Pancreas (tissue), 10 donors: ENCODE measurements around the gene TAF1B. TPM values are rescaled to one million over a fixed set of nuclear protein-coding genes. Genes with fewer than 3 reads are reported as not detected.
A peak's percentile ranks its signal among the peaks of the same experiment; 100 is the strongest.

Experiments used
- ATAC-seq, 4 donors: fragments of 200-7000 bp; cut with Tn5 transposase; one replicate each; pipeline versions ENCODE4 v1.8.0 to v1.9.1; 2020; ENCODE audit warnings: mild to moderate bottlenecking in 4 of 4, moderate library complexity in 4 of 4
- DNase-seq, 6 donors: peaks; one replicate each; pipeline ENCODE4 v3.0.0-alpha.2; 2020
- FAIRE-seq: peaks from 2 replicates; lab custom pipeline; 2012; peaks lifted over from hg19 to GRCh38; lab: Jason Lieb, UNC
- H3K27ac ChIP-seq, 4 donors: fragments of 200-600 bp; sonication (generic); 1 replicate in 3 of 4; 2 replicates in 1 of 4; pipeline versions ENCODE4 v1.5.0 to v1.8.0; 2020
- H3K27me3 ChIP-seq, 4 donors: fragments of 200-600 bp; one replicate each; pipeline ENCODE4 v1.8.0; 2021
- H3K36me3 ChIP-seq, 3 donors: fragments of 200-600 bp; sonication (generic) in 1 of 3; one replicate each; pipeline versions ENCODE4 v1.5.0 to v1.8.0; 2020 to 2021
- H3K4me1 ChIP-seq, 3 donors: fragments of 200-600 bp; one replicate each; pipeline ENCODE4 v1.8.0; 2021
- H3K4me3 ChIP-seq, 4 donors: fragments of 200-600 bp; sonication (generic) in 2 of 4; one replicate each; pipeline versions ENCODE4 v1.5.0 to v1.8.0; 2020 to 2021
- H3K9me3 ChIP-seq, 4 donors: fragments of 200-600 bp; one replicate each; pipeline ENCODE4 v1.8.0; 2021
- CTCF ChIP-seq, 4 donors: fragments of 200-600 bp; sonication (generic) in 3 of 4; IDR thresholded peaks; one replicate each; pipeline versions ENCODE4 v1.5.0 to v1.8.0; 2021; ENCODE audit warnings: antibody characterized with exemption in 4 of 4
- WGBS, 2 donors: extraction: QIAGEN DNeasy Blood & Tissue Kit; methylation state at CpG; one replicate each; pipeline ENCODE4 v1.1.7; 2013; 5-methylcytosine and 5-hydroxymethylcytosine counted together
- intact Hi-C, 3 donors: fragments of 100-400 bp; cut with DNase I; formaldehyde crosslinking; loops; one replicate each; pipeline versions ENCODE4 v1.11.1 to v1.14.2; 2022
- polyA plus RNA-seq, 2 donors: library from polyadenylated mRNA; stranded (reverse); fragments of 200-250 nt; gene quantifications; one replicate each; pipeline ENCODE4 v1.2.3, GENCODE V29; 2013
- total RNA-seq, 6 donors: library from RNA; stranded (reverse); fragmentation: NEBNext Ultra II Directional in 4 of 6; extraction: Animal tissue kit (Norgen Biotek cat#: 25700) in 4 of 6; gene quantifications; one replicate each; pipeline versions ENCODE4 v1.2.1 to v1.2.4, GENCODE V29; 2021 to 2023
- donor health status: healthy with polysubstance abuse.
- donor health status: DM: no; HTN: no; CAD: no; lungs with moderate emphysema.
- donor health status: DM: no; HTN: no; CAD: no.
- donor health status: control.
- donor health status: control.
- donor health status: Bipolar disorder and iron deficiency.
- donor health status: DM: yes; HTN: yes; CAD: no.
- donor health status: DM: no; HTN: no; CAD: no.
- donor health status: DM: no; HTN: no; CAD: no.
- donor health status: DM: yes; HTN: yes; CAD: no.

The TAF1B gene
- total and polyA plus RNA-seq, 8 donors, result 2.3 to 11.4 (median 5.8) TPM

GRCh38 chr2:9807555-9808305 is 35.5 kb upstream of the TAF1B start:
- no peaks in the 10 kb centered on the region for H3K36me3 ChIP-seq
- no peak for FAIRE-seq
- no peak for ATAC-seq

GRCh38 chr2:9808334-9809063 is 34.8 kb upstream of the TAF1B start:
- peak in 1 of 4 donors; percentile 4 for ATAC-seq
- no peaks in the 10 kb centered on the region for H3K9me3 ChIP-seq
- WGBS, 2 donors, result 62 to 68% methylated on average over 16 to 19 of the region's 19 CpGs
- no peak overlapping the region for H3K4me3 ChIP-seq
- intact Hi-C loops, result loop anchor here in 2 of 3 donors (10.0 kb wide), 2 partner anchors 136 to 246 kb away; no protein-coding TSS in a partner anchor
- no peak for TF ChIP-seq CTCF (IDR thresholded peaks at IDR 0.05)
- H3K36me3 ChIP-seq, result no peaks in the 10 kb centered on the region
- no peaks in the 10 kb centered on the region for H3K27me3 ChIP-seq
- no peak for FAIRE-seq
- peaks cover 0 to 8% (median 2%) of the 10 kb centered on the region in 3 donors for H3K4me1 ChIP-seq
- H3K27ac ChIP-seq, result no peak overlapping the region
- no peak for DNase-seq

More at GRCh38 chr2:9807555-9808305, 35.5 kb upstream of the TAF1B start:
- WGBS, 2 donors, result 92% methylated on average over 13 of the region's 13 CpGs
- no peak overlapping the region for H3K27ac ChIP-seq
- no peaks in the 10 kb centered on the region for H3K27me3 ChIP-seq
- intact Hi-C loops, result loop anchor here in 2 of 3 donors (10.0 kb wide), 2 partner anchors 137 to 247 kb away; no protein-coding TSS in a partner anchor
- DNase-seq, result peak in 1 of 6 donors; percentile 43
- H3K4me1 ChIP-seq, result peaks cover 0 to 8% (median 4%) of the 10 kb centered on the region in 3 donors
- no peaks in the 10 kb centered on the region for H3K9me3 ChIP-seq
- H3K4me3 ChIP-seq, result no peak overlapping the region
- TF ChIP-seq CTCF (IDR thresholded peaks at IDR 0.05), result no peak

GRCh38 chr2:9809064-9809356 is 34.3 kb upstream of the TAF1B start:
- FAIRE-seq (no peak), ATAC-seq (peak in 3 of 4 donors; percentile 48 to 62 (median 57)), DNase-seq (peak in 2 of 6 donors; percentile 51 to 66)
- no peak overlapping the region for H3K4me3 ChIP-seq
- no peaks in the 10 kb centered on the region for H3K9me3 ChIP-seq
- H3K27me3 ChIP-seq, result no peaks in the 10 kb centered on the region
- H3K36me3 ChIP-seq, result no peaks in the 10 kb centered on the region
- intact Hi-C loops, result loop anchor here in 2 of 3 donors (10.0 kb wide), 2 partner anchors 136 to 246 kb away; no protein-coding TSS in a partner anchor
- TF ChIP-seq CTCF (IDR thresholded peaks at IDR 0.05), result no peak
- WGBS, 2 donors, result 51 to 64% methylated on average over 4 of the region's 4 CpGs
- H3K27ac ChIP-seq, result no peak overlapping the region
- H3K4me1 ChIP-seq, result peaks cover 0 to 8% (median 3%) of the 10 kb centered on the region in 3 donors

GRCh38 chr2:9809448-9810088 is 33.7 kb upstream of the TAF1B start:
- DNase-seq (peak in 3 of 6 donors; percentile 4 to 47 (median 7)), FAIRE-seq (no peak), ATAC-seq (no peak)
- intact Hi-C loops, result loop anchor here in 2 of 3 donors (10.0 kb wide), 2 partner anchors 135 to 245 kb away; no protein-coding TSS in a partner anchor
- no peaks in the 10 kb centered on the region for H3K36me3 ChIP-seq
- H3K4me3 ChIP-seq, result no peak overlapping the region
- no peaks in the 10 kb centered on the region for H3K9me3 ChIP-seq
- H3K27ac ChIP-seq, result no peak overlapping the region
- 69 to 76% methylated on average over 15 of the region's 15 CpGs for WGBS, 2 donors
- H3K4me1 ChIP-seq, result peaks cover 0 to 8% (median 3%) of the 10 kb centered on the region in 3 donors
- no peaks in the 10 kb centered on the region for H3K27me3 ChIP-seq
- no peak for TF ChIP-seq CTCF (IDR thresholded peaks at IDR 0.05)
